Stimulated activated CD4-positive, alpha-beta T cell treated with anti-CD3 and anti-CD28 coated beads, Interleukin-12 subunit alpha, Interleukin-12 subunit beta, amount 100 ng/mL, for 48 hours (primary cell): ENCODE results near the gene KCND2.
"Not testable (repeated sequence)": the region's sequence is repeated elsewhere in the genome, so short reads cannot be mapped to it uniquely, and the experiment has no call there.

Experiments
- DNase-seq, 3 donors: peaks; one replicate each; pipeline ENCODE4 v3.0.0-alpha.2; 2020; ENCODE audit warnings: low read depth in 2 of 3, low spot score in 1 of 3

Gene KCND2

GRCh38 chr7:120272701-120273475 lies at the start of gene KCND2:
Gene KCND2, plus strand, starts transcription at chr7:120273175.
- DNase-seq = no peak

- no peak for DNase-seq
Observed at GRCh38 chr7:120226188-120226587, 46.8 kb upstream of the KCND2 start.

DNA sequence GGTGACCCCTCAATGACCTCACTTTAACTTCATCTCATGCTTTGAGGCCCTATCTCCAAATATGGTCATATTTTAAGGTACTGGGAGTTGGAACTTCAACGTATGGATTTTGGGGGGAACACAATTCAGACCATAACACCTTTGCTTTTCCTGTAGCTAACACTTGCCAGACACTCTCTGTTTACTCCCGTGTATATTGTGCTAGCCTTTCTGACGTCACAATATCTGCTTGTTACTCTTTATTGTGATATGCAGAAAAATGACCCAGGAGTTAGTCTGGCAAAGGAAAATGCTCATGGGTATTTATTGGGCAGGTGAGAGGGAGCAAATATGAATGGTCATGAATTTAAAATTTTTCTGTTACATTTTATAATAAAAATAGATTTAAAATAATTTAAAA lies 45.7 kb upstream of the KCND2 start:
- DNase-seq = no peak

DNA sequence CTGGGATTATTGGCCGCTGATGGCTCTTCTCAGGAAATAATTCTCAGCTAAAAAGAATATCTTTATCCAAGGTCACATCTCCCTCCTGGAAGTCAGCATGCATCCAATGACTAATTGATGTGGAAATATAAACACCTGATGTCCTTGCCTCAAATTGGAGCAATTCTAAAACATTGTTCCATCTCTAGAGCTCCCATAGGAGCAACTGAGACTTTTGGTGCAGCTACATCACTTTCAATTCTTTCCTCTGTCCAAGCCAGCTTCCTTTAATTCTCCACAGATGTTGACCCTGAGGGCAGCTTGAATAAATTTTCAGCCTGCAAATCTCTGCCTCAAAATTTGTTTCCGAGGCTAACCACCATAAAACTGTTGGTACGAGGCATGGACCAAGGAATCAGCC lies 43.9 kb upstream of the KCND2 start:
- DNase-seq = no peak

- no peak for DNase-seq
Observed at GRCh38 chr7:120233338-120233737, 39.6 kb upstream of the KCND2 start.

DNA sequence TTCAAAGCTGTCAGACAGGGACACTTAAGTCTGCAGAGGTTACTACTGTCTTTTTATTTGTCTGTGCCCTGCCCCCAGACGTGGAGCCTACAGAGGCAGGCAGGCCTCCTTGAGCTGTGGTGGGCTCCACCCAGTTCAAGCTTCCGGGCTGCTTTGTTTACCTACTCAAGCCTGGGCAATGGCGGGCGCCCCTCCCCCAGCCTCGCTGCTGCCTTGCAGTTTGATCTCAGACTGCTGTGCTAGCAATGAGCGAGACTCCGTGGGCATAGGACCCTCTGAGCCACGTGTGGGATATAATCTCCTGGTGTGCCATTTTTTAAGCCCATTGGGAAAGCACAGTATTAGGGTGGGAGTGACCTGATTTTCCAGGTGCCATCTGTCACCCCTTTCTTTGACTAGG lies 32.6 kb upstream of the KCND2 start:
- not testable (repeated sequence) for DNase-seq

GRCh38 chr7:120241973-120242372 lies 31.0 kb upstream of the KCND2 start:
- DNase-seq = no peak

GRCh38 chr7:120254845-120255244 lies 18.1 kb upstream of the KCND2 start:
- DNase-seq = no peak

- no peak for DNase-seq
Observed at GRCh38 chr7:120256344-120257070, 16.5 kb upstream of the KCND2 start.

DNA sequence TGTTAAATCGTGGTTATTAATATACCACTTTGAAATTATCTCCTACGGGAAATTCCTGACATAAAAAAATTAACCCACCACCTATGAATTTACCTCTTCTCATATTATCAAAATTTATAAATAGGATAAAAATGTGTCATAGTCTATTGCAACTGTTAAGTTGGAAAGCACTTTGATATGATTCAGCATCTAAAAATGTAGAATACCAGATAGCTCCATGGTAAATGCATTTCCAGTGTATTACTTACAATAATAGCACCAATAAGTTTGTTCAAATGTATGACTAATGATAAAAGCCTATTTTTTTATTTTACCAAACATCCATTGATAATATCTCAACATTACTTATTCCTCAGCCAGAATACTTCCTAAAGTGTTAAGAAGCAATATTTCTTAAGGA lies 13.6 kb upstream of the KCND2 start:
- no peak for DNase-seq

DNA sequence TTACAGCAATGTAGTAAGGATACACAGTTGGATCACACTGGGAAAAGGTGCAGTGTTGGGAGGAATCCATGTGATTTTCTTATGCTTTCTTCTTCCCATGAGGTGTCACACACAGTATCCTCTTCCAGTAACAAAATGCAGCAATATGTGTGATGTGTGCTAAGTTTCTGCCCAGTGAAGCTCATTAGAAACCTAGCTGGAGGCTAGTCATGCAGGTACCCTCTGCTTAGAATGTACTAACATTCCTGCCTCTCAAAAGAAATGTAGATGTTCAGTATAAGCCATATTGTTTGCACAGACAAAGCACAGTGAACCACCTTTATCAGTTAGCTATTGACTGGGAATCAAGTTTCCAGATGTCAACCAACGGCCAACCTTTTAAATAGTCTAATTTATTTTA lies 12.9 kb upstream of the KCND2 start:
- DNase-seq = no peak

- no peak for DNase-seq
Observed at GRCh38 chr7:120272261-120272660, 714 bp upstream of the KCND2 start.

- DNase-seq = no peak
Observed at GRCh38 chr7:120273476-120273975, 551 bp downstream of the KCND2 start.

- DNase-seq = no peak
Observed at GRCh38 chr7:120274482-120274881, 1.5 kb downstream of the KCND2 start.

DNA sequence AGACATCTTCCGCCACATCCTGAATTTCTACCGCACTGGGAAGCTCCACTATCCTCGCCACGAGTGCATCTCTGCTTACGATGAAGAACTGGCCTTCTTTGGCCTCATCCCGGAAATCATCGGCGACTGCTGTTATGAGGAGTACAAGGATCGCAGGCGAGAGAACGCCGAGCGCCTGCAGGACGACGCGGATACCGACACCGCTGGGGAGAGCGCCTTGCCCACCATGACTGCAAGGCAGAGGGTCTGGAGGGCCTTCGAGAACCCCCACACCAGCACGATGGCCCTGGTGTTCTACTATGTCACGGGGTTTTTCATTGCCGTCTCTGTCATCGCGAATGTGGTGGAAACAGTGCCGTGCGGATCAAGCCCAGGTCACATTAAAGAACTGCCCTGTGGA lies 1.9 kb downstream of the KCND2 start:
- no peak for DNase-seq

GRCh38 chr7:120276720-120277119 lies 3.7 kb downstream of the KCND2 start:
- no peak for DNase-seq

DNA sequence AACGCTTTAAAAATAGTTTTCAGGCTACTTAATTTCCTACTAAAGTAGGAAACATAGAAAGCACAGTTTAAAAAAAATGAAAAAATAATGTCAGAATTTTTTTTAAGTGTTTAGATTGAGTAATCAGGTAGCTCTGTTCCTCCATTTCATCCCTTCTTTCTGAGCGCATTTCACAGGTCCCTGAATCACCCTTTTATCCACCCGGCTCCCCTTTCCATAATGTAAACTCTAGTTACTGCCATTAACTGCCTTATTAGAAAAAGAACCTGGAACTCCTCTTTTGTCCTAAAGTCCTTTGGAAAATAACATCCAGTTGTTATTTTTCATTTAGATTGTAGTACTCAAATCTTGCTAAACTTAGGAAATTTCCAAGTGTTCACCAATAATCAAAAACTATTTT lies 5.8 kb downstream of the KCND2 start:
- DNase-seq = no peak

- DNase-seq = no peak
Observed at GRCh38 chr7:120280743-120281142, 7.8 kb downstream of the KCND2 start.

GRCh38 chr7:120293027-120293426 lies 20.1 kb downstream of the KCND2 start:
- no peak for DNase-seq

DNA sequence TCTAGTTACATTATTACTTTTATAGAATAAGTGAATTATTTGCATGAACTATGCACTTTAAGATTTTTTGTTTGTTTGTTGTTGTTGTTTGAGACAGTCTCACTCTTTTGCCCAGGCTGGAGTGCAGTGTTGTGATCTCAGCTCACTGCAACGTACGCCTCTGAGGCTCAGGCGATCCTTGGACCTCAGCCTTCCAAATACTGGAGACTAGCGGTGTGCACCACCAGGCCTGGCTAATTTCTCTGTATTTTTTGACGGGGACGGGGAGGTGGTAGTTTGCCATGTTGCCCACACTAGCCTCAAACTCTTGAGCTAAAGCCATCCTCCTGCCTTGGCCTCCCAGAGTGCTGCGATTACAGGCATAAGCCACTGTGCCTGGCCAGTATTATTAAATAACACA lies 29.2 kb downstream of the KCND2 start:
- no peak for DNase-seq

- no peak for DNase-seq
Observed at GRCh38 chr7:120303105-120303504, 30.1 kb downstream of the KCND2 start.

DNA sequence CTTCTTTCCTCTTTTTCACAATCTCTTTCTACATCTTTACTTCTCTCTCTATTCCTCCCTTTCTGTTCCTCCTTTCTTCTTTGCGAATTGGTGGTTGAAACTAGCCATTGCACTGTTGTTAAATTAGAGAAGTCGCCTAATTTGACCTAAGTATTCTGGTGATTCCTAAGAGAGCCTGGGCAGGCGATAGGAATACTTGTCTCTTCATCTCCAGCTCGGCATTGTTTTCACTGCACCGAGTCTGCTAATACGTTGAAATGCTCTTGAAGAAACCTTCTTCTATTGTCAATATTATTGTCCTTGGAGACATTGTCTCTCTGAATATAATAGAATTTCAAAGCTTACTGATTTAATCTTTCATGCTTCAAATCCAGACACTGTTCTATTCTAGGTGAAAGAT lies 31.7 kb downstream of the KCND2 start:
- no peak for DNase-seq
